Endodermal cell (in vitro differentiated cells): ENCODE measurements around the gene CBX2. TPM values are rescaled to one million over a fixed set of nuclear protein-coding genes. Genes with fewer than 3 reads are reported as not detected.
A peak's percentile ranks its signal among the peaks of the same experiment; 100 is the strongest.

ENCODE experiments used
- DNase-seq: peaks from one replicate; pipeline ENCODE4 v3.0.0-alpha.2; 2017
- H3K27ac ChIP-seq: 2 replicates; pipeline ENCODE4 v1.5.1; 2013; ENCODE audit warnings: mild to moderate bottlenecking, low read depth, low read length, moderate library complexity
- H3K27me3 ChIP-seq: 2 replicates; pipeline ENCODE4 v1.6.1; 2013; ENCODE audit warnings: mild to moderate bottlenecking, low read length, moderate library complexity; ENCODE audit not compliant: insufficient read depth, control insufficient read depth, poor library complexity, severe bottlenecking
- H3K36me3 ChIP-seq: 2 replicates; pipeline ENCODE4 v1.7.0; 2013; ENCODE audit warnings: mild to moderate bottlenecking, low read length, moderate library complexity; ENCODE audit not compliant: control insufficient read depth, insufficient read depth
- H3K4me1 ChIP-seq: one replicate; pipeline ENCODE4 v1.7.0; 2013; ENCODE audit warnings: low read length; ENCODE audit not compliant: control insufficient read depth, insufficient read depth
- H3K4me3 ChIP-seq: 2 replicates; pipeline ENCODE4 v1.5.1; 2013; ENCODE audit warnings: mild to moderate bottlenecking, low read length, moderate library complexity
- H3K9ac ChIP-seq: 2 replicates; pipeline ENCODE4 v1.6.1; 2013; ENCODE audit warnings: mild to moderate bottlenecking, low read length, moderate library complexity; ENCODE audit not compliant: poor library complexity, severe bottlenecking; ENCODE audit errors: extremely low read depth
- H3K9me3 ChIP-seq: 2 replicates; pipeline ENCODE4 v1.6.1; 2013; ENCODE audit warnings: mild to moderate bottlenecking, low read length, moderate library complexity; ENCODE audit not compliant: control insufficient read depth
- H3K27ac Mint-ChIP-seq: 2 replicates; pipeline ENCODE4 v1.8.0; 2020; ENCODE audit warnings: mixed read lengths
- H3K27me3 Mint-ChIP-seq: 2 replicates; pipeline ENCODE4 v1.8.0; 2021; ENCODE audit warnings: mild to moderate bottlenecking, mixed read lengths; ENCODE audit not compliant: insufficient read depth
- H3K36me3 Mint-ChIP-seq: 2 replicates; pipeline ENCODE4 v1.8.0; 2020; ENCODE audit warnings: low read depth, mixed read lengths
- H3K4me1 Mint-ChIP-seq: 2 replicates; pipeline ENCODE4 v1.8.0; 2020; ENCODE audit warnings: mixed read lengths
- H3K4me3 Mint-ChIP-seq: 2 replicates; pipeline ENCODE4 v1.8.0; 2020; ENCODE audit warnings: mild to moderate bottlenecking, moderate library complexity, mixed read lengths
- H3K9me3 Mint-ChIP-seq: 2 replicates; pipeline ENCODE4 v1.8.0; 2020; ENCODE audit warnings: mild to moderate bottlenecking, mixed read lengths
- WGBS, 2 experiments: methylation state at CpG; one replicate each; pipeline versions ENCODE4 v1.1.5 to v1.1.7; 2013; ENCODE audit warnings: missing lambda C conversion rate in 2 of 2, mixed read lengths in 1 of 2; ENCODE audit not compliant: insufficient coverage in 1 of 2, insufficient read length in 1 of 2; 5-methylcytosine and 5-hydroxymethylcytosine counted together
- total RNA-seq, 2 donors: library from RNA; stranded (reverse); fragmentation: NEBNext Ultra II Directional in 1 of 2; extraction: Animal tissue kit (Norgen Biotek cat#: 25700) in 1 of 2; gene quantifications; 2 replicates in 1 of 2; 3 replicates in 1 of 2; pipeline ENCODE4 v1.2.1, GENCODE V29; 2021
- TF ChIP-seq, protein P1 (sequence below): fragments of 200-600 bp; sonication (generic); conservative IDR thresholded peaks from 2 replicates; pipeline ENCODE4 v1.5.0; 2021; ENCODE audit warnings: antibody characterized with exemption, mild to moderate bottlenecking

Gene CBX2
- total RNA-seq, 2 donors from 2014 or later: 75.0 to 78.6 TPM

DNA sequence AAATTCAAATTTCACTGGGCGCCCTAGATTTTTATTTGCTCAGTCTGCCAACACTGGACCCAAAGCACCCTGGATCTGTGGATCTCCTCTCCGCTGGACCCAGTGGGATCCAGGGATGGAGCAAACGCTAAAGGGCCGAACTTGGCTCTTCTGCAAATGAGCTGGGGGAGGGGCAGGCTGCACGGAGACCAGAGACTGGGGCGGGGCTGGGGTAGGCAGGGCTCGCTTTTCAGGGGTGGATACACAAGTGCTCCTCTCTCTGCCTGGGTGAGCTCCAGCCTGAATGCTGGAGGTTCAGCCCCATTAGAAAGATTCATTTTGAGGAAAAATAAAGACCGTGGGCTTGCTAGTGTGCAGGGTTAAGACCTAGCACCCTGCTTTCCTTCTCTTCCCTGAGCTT is 52.4 kb downstream of the CBX2 start:
- H3K4me1 Mint-ChIP-seq: peaks cover 28% of the 10 kb centered on the region
- H3K36me3 Mint-ChIP-seq: no peaks in the 10 kb centered on the region
- Histone ChIP-seq H3K27me3 (peaks cover 81% of the 10 kb centered on the region), H3K36me3 (no peaks in the 10 kb centered on the region), H3K9me3 (no peaks in the 10 kb centered on the region), H3K4me3 (no peak overlapping the region), H3K9ac (no peak overlapping the region), H3K27ac (no peak overlapping the region), H3K4me1 (peaks cover 8% of the 10 kb centered on the region)
- H3K4me3 Mint-ChIP-seq: no peak overlapping the region
- TF ChIP-seq, protein P1, sequence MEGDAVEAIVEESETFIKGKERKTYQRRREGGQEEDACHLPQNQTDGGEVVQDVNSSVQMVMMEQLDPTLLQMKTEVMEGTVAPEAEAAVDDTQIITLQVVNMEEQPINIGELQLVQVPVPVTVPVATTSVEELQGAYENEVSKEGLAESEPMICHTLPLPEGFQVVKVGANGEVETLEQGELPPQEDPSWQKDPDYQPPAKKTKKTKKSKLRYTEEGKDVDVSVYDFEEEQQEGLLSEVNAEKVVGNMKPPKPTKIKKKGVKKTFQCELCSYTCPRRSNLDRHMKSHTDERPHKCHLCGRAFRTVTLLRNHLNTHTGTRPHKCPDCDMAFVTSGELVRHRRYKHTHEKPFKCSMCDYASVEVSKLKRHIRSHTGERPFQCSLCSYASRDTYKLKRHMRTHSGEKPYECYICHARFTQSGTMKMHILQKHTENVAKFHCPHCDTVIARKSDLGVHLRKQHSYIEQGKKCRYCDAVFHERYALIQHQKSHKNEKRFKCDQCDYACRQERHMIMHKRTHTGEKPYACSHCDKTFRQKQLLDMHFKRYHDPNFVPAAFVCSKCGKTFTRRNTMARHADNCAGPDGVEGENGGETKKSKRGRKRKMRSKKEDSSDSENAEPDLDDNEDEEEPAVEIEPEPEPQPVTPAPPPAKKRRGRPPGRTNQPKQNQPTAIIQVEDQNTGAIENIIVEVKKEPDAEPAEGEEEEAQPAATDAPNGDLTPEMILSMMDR: no peak
- no peaks in the 10 kb centered on the region for H3K9me3 Mint-ChIP-seq
- DNase-seq: peak; percentile 72
- peaks cover 99% of the 10 kb centered on the region for H3K27me3 Mint-ChIP-seq
- no peak overlapping the region for H3K27ac Mint-ChIP-seq
- 55 to 63% methylated on average over 4 to 8 of the region's 8 CpGs for WGBS, 2 experiments

DNA sequence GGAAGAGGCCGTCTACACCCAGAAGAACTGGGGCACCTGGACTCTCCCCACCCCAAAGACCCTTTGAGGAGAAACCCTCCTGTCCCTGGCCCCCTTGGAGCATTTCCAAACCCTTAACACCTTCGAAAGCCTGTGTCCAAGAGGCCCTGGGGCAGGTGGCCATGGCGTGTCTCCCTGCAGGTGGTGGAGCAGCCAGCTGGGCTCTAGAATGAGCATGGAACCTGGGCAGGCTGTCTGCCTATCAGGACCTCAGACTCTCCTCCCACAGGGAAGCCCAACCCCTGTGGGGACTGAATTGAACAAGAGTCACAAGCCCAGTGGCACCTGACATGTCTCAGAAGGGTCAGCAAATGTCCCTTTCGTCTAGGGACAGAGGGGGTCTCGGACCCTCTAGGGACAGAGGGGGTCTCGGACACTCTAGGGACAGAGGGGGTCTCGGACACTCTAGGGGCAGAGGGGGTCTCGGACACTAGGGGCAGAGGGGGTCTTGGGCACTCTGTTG is 52.9 kb downstream of the CBX2 start:
- H3K4me3 ChIP-seq: no peak overlapping the region
- no peak overlapping the region for H3K9ac ChIP-seq
- peaks cover 28% of the 10 kb centered on the region for H3K4me1 Mint-ChIP-seq
- H3K36me3 ChIP-seq: no peaks in the 10 kb centered on the region
- DNase-seq: peak; percentile 63
- no peaks in the 10 kb centered on the region for H3K36me3 Mint-ChIP-seq
- no peaks in the 10 kb centered on the region for H3K9me3 ChIP-seq
- TF ChIP-seq, protein P1: no peak
- peaks cover 99% of the 10 kb centered on the region for H3K27me3 Mint-ChIP-seq
- H3K27ac Mint-ChIP-seq: no peak overlapping the region
- peaks cover 8% of the 10 kb centered on the region for H3K4me1 ChIP-seq
- 89 to 90% methylated on average over 8 of the region's 8 CpGs for WGBS, 2 experiments
- H3K27ac ChIP-seq: no peak overlapping the region
- no peaks in the 10 kb centered on the region for H3K9me3 Mint-ChIP-seq
- no peak overlapping the region for H3K4me3 Mint-ChIP-seq
- H3K27me3 ChIP-seq: peaks cover 81% of the 10 kb centered on the region

DNA sequence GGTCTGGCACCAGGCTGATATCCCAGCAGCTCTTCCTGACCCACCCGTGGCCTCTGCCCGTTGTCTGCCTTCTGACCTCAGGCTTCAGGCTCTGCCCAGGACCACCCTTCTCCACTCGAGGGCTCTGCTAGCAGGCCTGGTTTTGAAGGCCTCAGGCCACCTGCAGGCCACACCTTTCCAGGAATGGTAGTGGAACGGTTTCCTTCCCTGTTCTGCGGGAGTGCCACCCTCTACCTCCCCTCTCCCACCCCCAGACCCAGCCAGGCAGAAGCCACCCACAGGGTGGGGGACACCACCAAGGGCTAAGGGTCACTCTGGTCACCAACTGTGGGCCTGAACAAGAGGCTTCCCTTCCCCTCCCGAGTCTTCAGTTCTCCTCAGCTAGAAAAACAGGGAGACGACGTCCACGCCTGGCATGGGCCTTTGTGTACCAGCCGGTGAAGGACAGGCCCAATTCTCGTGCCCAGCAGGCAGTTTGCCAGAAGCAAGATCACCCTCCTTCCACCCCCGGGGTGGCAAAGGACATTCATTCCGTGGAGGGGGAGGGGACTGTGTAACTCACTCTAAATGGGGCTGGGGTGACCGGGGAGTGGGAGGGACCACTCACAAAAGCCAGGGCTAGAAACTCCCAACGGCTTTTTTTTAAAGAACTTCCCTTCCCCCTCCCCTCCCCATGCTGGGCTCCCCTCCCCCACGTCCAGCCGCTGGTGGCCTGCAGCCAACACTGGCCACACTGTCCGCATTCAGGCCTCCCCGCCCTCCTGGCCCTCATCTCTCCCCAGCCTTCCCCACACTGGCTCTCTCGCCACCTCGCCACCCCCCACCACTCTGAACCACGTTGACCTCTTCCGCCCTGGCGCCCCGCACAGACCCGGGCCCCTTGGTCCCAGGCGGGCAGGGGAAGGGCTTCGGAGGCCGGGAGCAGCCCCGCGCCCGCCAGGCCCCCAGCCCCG is 53.6 kb downstream of the CBX2 start:
- no peaks in the 10 kb centered on the region for H3K36me3 ChIP-seq
- H3K27me3 Mint-ChIP-seq: peaks cover 97% of the 10 kb centered on the region
- no peaks in the 10 kb centered on the region for H3K9me3 Mint-ChIP-seq
- H3K36me3 Mint-ChIP-seq: no peaks in the 10 kb centered on the region
- H3K4me1 ChIP-seq: peaks cover 8% of the 10 kb centered on the region
- peak overlapping the region; percentile 32 for H3K4me3 Mint-ChIP-seq
- WGBS, 2 experiments: 31 to 37% methylated on average over 13 to 33 of the region's 33 CpGs
- no peak overlapping the region for H3K9ac ChIP-seq
- H3K4me1 Mint-ChIP-seq: peaks cover 26% of the 10 kb centered on the region
- peak; percentile 80 for DNase-seq
- no peaks in the 10 kb centered on the region for H3K9me3 ChIP-seq
- TF ChIP-seq, protein P1: no peak
- no peak overlapping the region for H3K4me3 ChIP-seq
- H3K27ac ChIP-seq: no peak overlapping the region
- no peak overlapping the region for H3K27ac Mint-ChIP-seq
- H3K27me3 ChIP-seq: peaks cover 81% of the 10 kb centered on the region
